Brain microvascular endothelial cell (primary cell): ENCODE data around the gene PRAC2.

Experiments used
- DNase-seq: peaks from one replicate; pipeline ENCODE4 v3.0.0-alpha.2; 2020
- H3K27ac ChIP-seq: fragments of 250-450 bp; sonication (Bioruptor Pico); 2 replicates; pipeline ENCODE4 v1.5.1; 2020; ENCODE audit warnings: mild to moderate bottlenecking, moderate library complexity
- H3K27me3 ChIP-seq: fragments of 250-450 bp; sonication (Bioruptor Pico); replicated peaks from 2 replicates; pipeline ENCODE4 v1.5.1; 2020; ENCODE audit warnings: mild to moderate bottlenecking
- H3K36me3 ChIP-seq: fragments of 250-450 bp; sonication (Bioruptor Pico); replicated peaks from 2 replicates; pipeline ENCODE4 v1.5.1; 2020; ENCODE audit warnings: mild to moderate bottlenecking
- H3K4me3 ChIP-seq: 2 replicates; pipeline ENCODE4 v1.5.1; 2011; ENCODE audit warnings: low read depth, mild to moderate bottlenecking, control low read depth, low read length, moderate library complexity
- in situ Hi-C: cut with HindIII; loops from 2 replicates; pipeline ENCODE4 v1.10.0; 2017; ENCODE audit warnings: low sequenced_read_pairs, low pct_ligation_motif_present
- TF ChIP-seq, protein P1 (sequence below): IDR thresholded peaks from 2 replicates; pipeline ENCODE4 v1.5.1; 2011; ENCODE audit warnings: low read depth, mild to moderate bottlenecking, moderate library complexity, low read length, control low read depth, inconsistent platforms; ENCODE audit errors: missing control alignments

PRAC2 gene

DNA sequence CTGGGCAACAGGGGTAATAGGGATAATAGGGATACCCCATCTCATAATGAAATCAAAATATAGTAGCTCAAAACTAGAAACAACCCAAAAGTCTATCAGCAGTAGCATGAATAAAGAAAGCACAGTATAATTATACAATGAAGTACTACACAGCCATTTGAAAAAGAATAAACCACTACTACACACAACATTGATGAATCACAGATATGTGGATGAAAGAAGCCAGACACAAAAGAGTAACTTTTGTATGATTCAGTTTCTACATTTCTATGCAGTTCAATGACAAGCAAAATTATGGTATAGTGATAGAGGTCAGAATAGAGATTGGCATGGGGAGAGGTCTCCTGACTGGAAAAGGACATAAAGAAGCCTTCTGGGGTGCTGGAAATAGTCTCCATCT, 8.4 kb downstream of the PRAC2 start:
- Histone ChIP-seq H3K36me3 (no peaks in the 10 kb centered on the region), H3K27ac (no peak overlapping the region), H3K27me3 (peaks cover 97% of the 10 kb centered on the region), H3K4me3 (no peak overlapping the region)
- in situ Hi-C loops: no loop called here
- no peak for DNase-seq
- TF ChIP-seq, protein P1, sequence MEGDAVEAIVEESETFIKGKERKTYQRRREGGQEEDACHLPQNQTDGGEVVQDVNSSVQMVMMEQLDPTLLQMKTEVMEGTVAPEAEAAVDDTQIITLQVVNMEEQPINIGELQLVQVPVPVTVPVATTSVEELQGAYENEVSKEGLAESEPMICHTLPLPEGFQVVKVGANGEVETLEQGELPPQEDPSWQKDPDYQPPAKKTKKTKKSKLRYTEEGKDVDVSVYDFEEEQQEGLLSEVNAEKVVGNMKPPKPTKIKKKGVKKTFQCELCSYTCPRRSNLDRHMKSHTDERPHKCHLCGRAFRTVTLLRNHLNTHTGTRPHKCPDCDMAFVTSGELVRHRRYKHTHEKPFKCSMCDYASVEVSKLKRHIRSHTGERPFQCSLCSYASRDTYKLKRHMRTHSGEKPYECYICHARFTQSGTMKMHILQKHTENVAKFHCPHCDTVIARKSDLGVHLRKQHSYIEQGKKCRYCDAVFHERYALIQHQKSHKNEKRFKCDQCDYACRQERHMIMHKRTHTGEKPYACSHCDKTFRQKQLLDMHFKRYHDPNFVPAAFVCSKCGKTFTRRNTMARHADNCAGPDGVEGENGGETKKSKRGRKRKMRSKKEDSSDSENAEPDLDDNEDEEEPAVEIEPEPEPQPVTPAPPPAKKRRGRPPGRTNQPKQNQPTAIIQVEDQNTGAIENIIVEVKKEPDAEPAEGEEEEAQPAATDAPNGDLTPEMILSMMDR: no peak

DNA sequence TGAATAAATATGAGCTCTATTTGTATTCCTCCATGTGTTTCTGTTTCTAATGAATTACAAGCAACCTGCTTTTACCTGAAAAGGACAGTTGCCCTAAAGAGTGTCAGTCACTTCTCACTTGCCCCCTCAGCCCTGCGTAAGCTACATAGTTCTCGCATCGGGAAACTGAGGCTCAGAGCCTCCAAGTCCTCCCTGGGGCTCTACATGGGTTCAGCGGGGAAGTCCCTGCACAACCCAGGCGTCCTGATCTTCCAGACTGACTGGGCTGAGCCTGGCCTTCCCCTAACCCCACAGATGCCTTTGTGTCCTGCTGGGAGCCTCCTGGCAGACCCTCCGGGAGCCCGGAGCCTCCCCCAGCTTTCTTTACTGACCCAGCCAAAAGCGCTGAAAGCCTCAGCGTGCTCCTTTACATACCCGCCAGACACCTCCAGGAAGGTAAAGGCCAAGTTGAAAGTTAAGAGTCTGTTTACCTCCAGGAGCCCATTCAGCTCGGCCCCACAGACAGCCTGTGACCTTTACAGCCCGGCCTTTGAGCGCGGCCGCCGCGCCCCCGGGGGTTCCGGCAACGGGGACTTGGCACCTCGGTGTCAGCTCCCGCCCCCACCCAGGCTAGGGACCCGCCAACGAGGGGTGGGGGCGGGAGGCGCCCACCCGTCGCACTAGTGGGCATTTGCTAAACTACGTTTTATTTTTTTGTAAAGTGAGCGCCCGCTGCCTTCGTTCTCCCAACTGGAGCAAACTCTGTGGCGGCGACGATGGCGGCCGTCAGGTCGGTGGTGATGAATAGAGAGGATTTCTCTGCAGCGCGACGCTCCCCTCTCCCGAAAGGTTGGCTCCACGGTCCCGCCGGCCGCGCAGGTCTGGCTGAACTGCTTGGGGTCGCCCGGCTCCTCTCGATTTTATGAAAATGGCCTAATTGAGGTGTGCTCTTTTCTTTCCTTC, 10.0 kb downstream of the PRAC2 start:
- TF ChIP-seq, protein P1: no peak
- no peak overlapping the region for H3K27ac ChIP-seq
- in situ Hi-C loops: no loop called here

DNA sequence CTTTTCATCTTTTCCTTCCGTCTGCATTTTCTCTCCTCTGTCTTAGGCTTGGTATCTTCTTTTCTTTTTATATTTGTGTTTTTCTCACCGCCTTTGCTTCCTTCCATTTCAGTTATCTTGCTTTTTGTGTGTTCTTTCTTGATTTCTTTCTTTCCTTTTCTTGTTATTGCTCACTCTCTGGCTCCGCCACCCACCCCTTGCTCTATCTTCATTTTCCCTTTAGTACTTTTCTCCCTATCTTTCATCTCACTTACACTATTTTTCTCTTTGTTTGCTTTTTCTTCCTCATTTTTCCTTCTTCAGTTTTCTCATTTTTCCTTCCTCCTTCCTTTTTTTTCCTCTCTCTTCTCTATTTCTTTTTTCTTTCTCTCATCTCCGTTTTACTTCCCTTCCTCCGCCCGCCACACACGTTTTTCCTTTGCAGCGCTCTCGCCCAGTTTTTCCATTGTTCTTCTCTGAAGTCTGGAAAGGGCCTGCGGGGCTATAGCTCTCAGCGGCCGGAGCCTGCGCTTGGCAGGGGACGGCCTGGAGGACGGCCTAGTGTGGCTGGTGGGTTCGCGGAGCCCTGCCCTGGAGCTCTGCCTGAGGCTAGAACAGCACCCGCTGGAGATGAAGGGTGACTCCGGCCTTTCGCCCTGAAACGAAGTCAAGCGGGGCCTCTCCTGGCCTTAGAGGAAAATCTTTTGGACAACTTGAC, 10.8 kb downstream of the PRAC2 start:
- TF ChIP-seq, protein P1: no peak
- H3K36me3 ChIP-seq: no peaks in the 10 kb centered on the region
- no peak overlapping the region for H3K4me3 ChIP-seq
- in situ Hi-C loops: no loop called here
- peaks cover 93% of the 10 kb centered on the region for H3K27me3 ChIP-seq
- H3K27ac ChIP-seq: no peak overlapping the region
- DNase-seq: no peak

More for the DNA sequence above, 10.0 kb downstream of the PRAC2 start:
- H3K4me3 ChIP-seq: no peak overlapping the region
- no peaks in the 10 kb centered on the region for H3K36me3 ChIP-seq
- no peak for DNase-seq
- peaks cover 93% of the 10 kb centered on the region for H3K27me3 ChIP-seq

DNA sequence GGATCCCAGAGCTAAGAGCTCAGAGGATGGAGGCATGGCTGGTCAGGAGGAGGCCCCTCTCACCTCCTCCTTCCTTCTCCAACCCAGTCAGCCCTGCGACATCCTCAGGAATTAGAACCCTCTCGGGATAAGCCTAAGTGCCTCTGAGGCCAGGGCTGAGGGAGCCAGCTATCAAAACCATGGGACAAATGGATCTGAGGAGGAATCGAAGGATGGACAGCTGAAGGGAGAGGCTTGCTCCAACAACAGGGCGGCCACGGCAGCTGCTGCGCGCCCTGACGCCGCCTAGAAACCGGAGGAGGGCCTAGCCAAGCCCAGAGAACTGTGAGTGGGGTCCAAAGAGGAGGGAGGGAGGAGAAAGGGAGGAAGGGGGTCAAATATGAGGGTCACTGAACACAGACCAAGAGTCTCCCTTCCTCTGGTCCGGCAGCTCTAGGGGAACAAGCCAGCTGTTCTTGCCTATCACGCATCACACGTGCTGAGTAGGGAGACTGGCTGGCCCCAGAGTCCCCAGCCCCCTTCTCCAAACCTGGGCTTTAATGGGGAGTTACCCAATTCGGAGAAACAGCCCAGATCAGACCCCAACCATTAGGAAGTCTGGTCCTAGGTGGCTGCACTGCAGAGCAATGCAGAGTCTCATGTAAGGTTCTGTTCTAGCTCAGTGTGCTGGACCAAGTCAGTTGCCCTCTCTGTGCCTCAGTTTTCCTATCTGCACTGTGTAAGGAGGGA, 11.5 kb downstream of the PRAC2 start:
- no peak for DNase-seq
- no peak overlapping the region for H3K27ac ChIP-seq
- H3K36me3 ChIP-seq: no peaks in the 10 kb centered on the region
- in situ Hi-C loops: no loop called here
- H3K4me3 ChIP-seq: no peak overlapping the region
- TF ChIP-seq, protein P1: no peak
- H3K27me3 ChIP-seq: peaks cover 93% of the 10 kb centered on the region

DNA sequence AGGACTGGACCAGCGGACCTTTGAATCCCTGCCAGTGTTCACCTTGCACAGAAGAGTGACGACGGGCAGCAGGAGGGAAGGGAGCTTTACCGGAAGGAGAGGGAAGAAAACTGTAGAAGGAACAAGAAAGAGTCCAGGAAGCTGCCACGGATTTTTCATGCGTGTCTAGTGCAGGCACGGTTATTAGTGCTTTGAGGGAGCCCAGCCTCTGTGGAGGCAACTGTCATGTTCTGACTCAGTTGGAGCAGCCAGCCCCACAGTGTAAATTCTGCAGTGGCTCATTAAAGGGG, 12.0 kb downstream of the PRAC2 start:
- Histone ChIP-seq H3K27ac (no peak overlapping the region), H3K36me3 (no peaks in the 10 kb centered on the region), H3K27me3 (peaks cover 93% of the 10 kb centered on the region), H3K4me3 (no peak overlapping the region)
- in situ Hi-C loops: no loop called here
- DNase-seq: no peak
- TF ChIP-seq, protein P1: no peak
